ENCODE data around the gene CCDC144A.
"Not testable (repeated sequence)": the region's sequence is repeated elsewhere in the genome, so short reads cannot be mapped to it uniquely, and the experiment has no call there.

GRCh38 chr17:16751224-16751923 lies 61.3 kb downstream of the CCDC144A start:
- TF ChIP-seq CTCF (IDR thresholded peaks at IDR 0.05), result peak; percentile 41 to 70 (median 51)
- not testable (repeated sequence) for TF ChIP-seq POLR2A (IDR thresholded peaks at IDR 0.05)

Data from thyroid gland (tissue), 4 donors.